T follicular helper cell (primary cell): ENCODE results near the gene ASF1B.

Source experiments
- DNase-seq: peaks from one replicate; pipeline ENCODE4 v3.0.0-alpha.2; 2020; ENCODE audit warnings: low read depth

Gene ASF1B

GRCh38 chr19:14086098-14086497 lies 50.3 kb downstream of the ASF1B start:
- DNase-seq: no peak

GRCh38 chr19:14085309-14085995 lies 50.9 kb downstream of the ASF1B start, which contains the start of gene C19orf67:
Gene C19orf67, minus strand, starts transcription at chr19:14085783. Its CDS starts 156 bp downstream, at chr19:14085627.
- DNase-seq: no peak

GRCh38 chr19:14082675-14082960 lies 53.8 kb downstream of the ASF1B start:
- DNase-seq: no peak

- no peak for DNase-seq
Observed at GRCh38 chr19:14081797-14082674, 54.4 kb downstream of the ASF1B start.

GRCh38 chr19:14080887-14081796 lies 55.2 kb downstream of the ASF1B start:
- DNase-seq: peak; percentile 99

GRCh38 chr19:14078411-14078810 lies 58.0 kb downstream of the ASF1B start:
- DNase-seq: no peak

GRCh38 chr19:14073925-14074838 lies 62.2 kb downstream of the ASF1B start:
- no peak for DNase-seq

- DNase-seq: peak; percentile 59
Observed at GRCh38 chr19:14073261-14073924, 63.0 kb downstream of the ASF1B start.

- DNase-seq: no peak
Observed at GRCh38 chr19:14072535-14073260, 63.7 kb downstream of the ASF1B start, which contains the start of gene MISP3. Gene MISP3, plus strand, starts transcription at chr19:14072786. Its CDS starts 524 bp downstream, at chr19:14073310.

- no peak for DNase-seq
Observed at GRCh38 chr19:14070268-14071050, 65.9 kb downstream of the ASF1B start.
